ES-I3 (cell line): ENCODE results near the gene SPRED2.

Source experiments
- H3K36me3 ChIP-seq: 2 replicates; pipeline ENCODE4 v1.6.1; 2013; ENCODE audit warnings: mild to moderate bottlenecking, low read length, control low read depth, moderate library complexity; ENCODE audit not compliant: insufficient read depth
- H3K4me1 ChIP-seq: 2 replicates; pipeline ENCODE4 v1.6.1; 2013; ENCODE audit warnings: mild to moderate bottlenecking, control low read depth, low read length; ENCODE audit not compliant: insufficient read depth
- H3K9ac ChIP-seq: 2 replicates; pipeline ENCODE4 v1.6.1; 2013; ENCODE audit warnings: low read depth, mild to moderate bottlenecking, low read length, moderate library complexity
- H3K9me3 ChIP-seq: 2 replicates; pipeline ENCODE4 v1.6.1; 2013; ENCODE audit warnings: mild to moderate bottlenecking, low read length, moderate library complexity; ENCODE audit not compliant: control insufficient read depth, insufficient read depth

Gene SPRED2

GRCh38 chr2:65434592-65435241, 2.3 kb upstream of the SPRED2 start:
- no peaks in the 10 kb centered on the region for H3K36me3 ChIP-seq
- H3K9me3 ChIP-seq = no peaks in the 10 kb centered on the region
- H3K9ac ChIP-seq = no peak overlapping the region; the same call in 1 of the 2 replicates
- H3K4me1 ChIP-seq = peaks cover 23% of the 10 kb centered on the region

- H3K36me3 ChIP-seq = no peaks in the 10 kb centered on the region
- H3K9me3 ChIP-seq = no peaks in the 10 kb centered on the region
- H3K4me1 ChIP-seq = peaks cover 11% of the 10 kb centered on the region
- peak overlapping the region; percentile 89 for H3K9ac ChIP-seq
Observed at GRCh38 chr2:65431421-65432226, 775 bp downstream of the SPRED2 start.

- H3K9me3 ChIP-seq = no peaks in the 10 kb centered on the region
- no peaks in the 10 kb centered on the region for H3K36me3 ChIP-seq
- H3K9ac ChIP-seq = peak overlapping the region; percentile 89
- H3K4me1 ChIP-seq = peaks cover 11% of the 10 kb centered on the region
Observed at GRCh38 chr2:65430603-65431420, 1.6 kb downstream of the SPRED2 start.

GRCh38 chr2:65429786-65430602, 2.4 kb downstream of the SPRED2 start:
- Histone ChIP-seq H3K9me3 (no peaks in the 10 kb centered on the region), H3K9ac (peak overlapping the region; percentile 89; the same call in 1 of the 2 replicates), H3K4me1 (peaks cover 8% of the 10 kb centered on the region), H3K36me3 (no peaks in the 10 kb centered on the region)

- no peaks in the 10 kb centered on the region; the same call in 1 of the 2 replicates for H3K4me1 ChIP-seq
- H3K9ac ChIP-seq = no peak overlapping the region
- no peaks in the 10 kb centered on the region for H3K36me3 ChIP-seq
- H3K9me3 ChIP-seq = no peaks in the 10 kb centered on the region
Observed at GRCh38 chr2:65427532-65427931, 4.9 kb downstream of the SPRED2 start.

- Histone ChIP-seq H3K9me3 (no peaks in the 10 kb centered on the region), H3K36me3 (no peaks in the 10 kb centered on the region), H3K9ac (no peak overlapping the region), H3K4me1 (peaks cover 13% of the 10 kb centered on the region)
Observed at GRCh38 chr2:65425276-65425675, 7.1 kb downstream of the SPRED2 start.

- Histone ChIP-seq H3K36me3 (no peaks in the 10 kb centered on the region), H3K4me1 (peaks cover 13% of the 10 kb centered on the region), H3K9me3 (no peaks in the 10 kb centered on the region), H3K9ac (no peak overlapping the region)
Observed at GRCh38 chr2:65424391-65424790, 8.0 kb downstream of the SPRED2 start.

GRCh38 chr2:65421432-65421748, 11.0 kb downstream of the SPRED2 start:
- H3K9ac ChIP-seq = no peak overlapping the region

GRCh38 chr2:65420712-65421431, 11.5 kb downstream of the SPRED2 start:
- H3K9me3 ChIP-seq = no peaks in the 10 kb centered on the region
- no peak overlapping the region; the same call in 1 of the 2 replicates for H3K9ac ChIP-seq
- H3K4me1 ChIP-seq = peaks cover 27% of the 10 kb centered on the region
- 0 out of 2 replicates have a peak, but pooled peaks cover 2% of the 10 kb centered on the region for H3K36me3 ChIP-seq

More at GRCh38 chr2:65421432-65421748, 11.0 kb downstream of the SPRED2 start:
- Histone ChIP-seq H3K36me3 (0 out of 2 replicates have a peak, but pooled peaks cover 2% of the 10 kb centered on the region), H3K9me3 (no peaks in the 10 kb centered on the region), H3K4me1 (peaks cover 22% of the 10 kb centered on the region)

GRCh38 chr2:65417509-65418085, 14.8 kb downstream of the SPRED2 start:
- no peaks in the 10 kb centered on the region for H3K9me3 ChIP-seq
- H3K4me1 ChIP-seq = peaks cover 51% of the 10 kb centered on the region

GRCh38 chr2:65416945-65417344, 15.5 kb downstream of the SPRED2 start:
- H3K4me1 ChIP-seq = peaks cover 57% of the 10 kb centered on the region
- no peak overlapping the region for H3K9ac ChIP-seq
- no peaks in the 10 kb centered on the region for H3K9me3 ChIP-seq
- 0 out of 2 replicates have a peak, but pooled peaks cover 2% of the 10 kb centered on the region for H3K36me3 ChIP-seq

More at GRCh38 chr2:65417509-65418085, 14.8 kb downstream of the SPRED2 start:
- H3K36me3 ChIP-seq = 0 out of 2 replicates have a peak, but pooled peaks cover 2% of the 10 kb centered on the region
- no peak overlapping the region for H3K9ac ChIP-seq

GRCh38 chr2:65416321-65416720, 16.1 kb downstream of the SPRED2 start:
- H3K9me3 ChIP-seq = no peaks in the 10 kb centered on the region
- no peak overlapping the region for H3K9ac ChIP-seq
- H3K36me3 ChIP-seq = 0 out of 2 replicates have a peak, but pooled peaks cover 2% of the 10 kb centered on the region
- peaks cover 59% of the 10 kb centered on the region for H3K4me1 ChIP-seq

- Histone ChIP-seq H3K9me3 (no peaks in the 10 kb centered on the region), H3K9ac (no peak overlapping the region), H3K36me3 (0 out of 2 replicates have a peak, but pooled peaks cover 2% of the 10 kb centered on the region), H3K4me1 (peaks cover 57% of the 10 kb centered on the region)
Observed at GRCh38 chr2:65415091-65415490, 17.3 kb downstream of the SPRED2 start.
